ENCODE data around the gene DCC.

Gene DCC

DNA sequence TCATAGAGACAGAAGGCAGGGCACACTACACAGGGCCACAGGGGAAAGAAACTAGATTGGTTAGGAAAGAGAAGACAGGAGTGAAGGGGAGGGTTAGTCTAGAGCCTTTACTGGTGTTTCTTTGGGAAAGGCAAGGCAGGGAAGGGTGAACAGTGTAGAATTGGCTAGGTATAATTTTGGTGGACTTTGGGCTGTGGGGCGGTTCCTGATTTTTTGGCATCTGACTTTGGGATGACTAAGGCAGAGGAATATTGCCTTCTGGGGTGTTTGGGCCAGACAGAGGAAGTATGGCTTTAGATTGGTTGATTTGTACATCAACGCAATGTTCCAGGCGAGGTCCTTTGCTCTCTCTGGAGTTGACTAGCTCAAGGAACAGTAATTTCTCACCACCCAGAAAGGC is 534.8 kb downstream of the DCC start:
- in situ Hi-C loops (cut with HindIII; ENCODE audit: low sequenced_read_pairs), result no loop called here

DNA sequence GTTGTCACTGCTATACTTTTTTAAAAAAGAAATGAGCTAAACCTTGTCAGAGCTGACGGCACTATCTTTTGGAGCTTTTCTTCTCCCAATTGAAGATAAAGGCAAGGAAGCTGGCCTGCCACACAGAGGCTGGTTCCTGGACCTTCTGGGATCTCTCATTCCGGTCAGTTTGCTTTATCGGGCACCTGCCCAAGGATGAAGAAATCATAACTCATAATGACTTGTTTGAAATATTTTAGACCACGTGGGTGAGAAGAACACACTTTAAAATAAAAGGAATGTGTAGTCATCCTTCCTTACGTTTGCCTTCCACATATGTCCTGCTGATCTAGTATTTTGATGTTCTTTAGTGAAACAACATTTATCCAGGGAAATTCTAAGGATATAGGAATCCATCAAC is 535.7 kb downstream of the DCC start:
- in situ Hi-C loops (cut with HindIII; ENCODE audit: low sequenced_read_pairs), result no loop called here

DNA sequence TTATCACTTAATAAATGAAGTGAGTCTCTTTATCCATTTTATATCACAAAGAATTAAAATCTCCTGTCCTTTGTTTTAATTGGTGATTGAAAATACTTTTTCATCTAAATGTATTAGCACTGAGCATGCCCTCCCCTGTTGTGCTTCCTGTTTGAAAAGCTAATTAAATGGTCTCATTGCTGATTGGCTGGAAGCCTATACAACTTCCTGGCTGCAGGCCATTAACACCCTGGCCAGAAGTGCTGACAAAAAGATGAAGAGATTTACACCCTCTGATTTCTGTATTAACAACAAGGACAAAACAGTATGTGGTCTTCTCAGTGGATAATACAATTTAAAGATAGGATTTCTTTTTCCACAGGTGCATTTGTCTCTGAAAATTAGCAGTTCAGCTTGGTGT is 548.0 kb downstream of the DCC start:
- in situ Hi-C loops (cut with HindIII; ENCODE audit: low sequenced_read_pairs), result no loop called here

DNA sequence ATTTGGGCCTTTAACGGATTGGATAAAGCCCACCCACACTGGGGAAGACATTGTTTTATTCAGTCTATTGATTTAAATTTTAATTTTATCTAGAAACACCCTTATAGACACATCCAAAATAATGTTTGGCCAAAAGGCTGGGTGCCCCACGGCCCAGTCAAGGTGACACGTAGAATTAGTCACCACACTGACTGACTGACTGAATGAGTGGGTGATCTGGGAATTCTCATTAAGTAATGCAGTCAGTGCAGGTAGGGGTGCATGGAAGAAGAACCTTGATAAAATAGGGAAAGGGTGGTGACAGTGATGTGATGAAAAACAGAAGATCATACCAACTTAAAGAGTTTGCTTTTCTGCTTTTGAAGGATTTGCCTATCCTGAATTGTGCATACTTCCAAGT is 554.8 kb downstream of the DCC start:
- in situ Hi-C loops (cut with HindIII; ENCODE audit: low sequenced_read_pairs), result no loop called here

DNA sequence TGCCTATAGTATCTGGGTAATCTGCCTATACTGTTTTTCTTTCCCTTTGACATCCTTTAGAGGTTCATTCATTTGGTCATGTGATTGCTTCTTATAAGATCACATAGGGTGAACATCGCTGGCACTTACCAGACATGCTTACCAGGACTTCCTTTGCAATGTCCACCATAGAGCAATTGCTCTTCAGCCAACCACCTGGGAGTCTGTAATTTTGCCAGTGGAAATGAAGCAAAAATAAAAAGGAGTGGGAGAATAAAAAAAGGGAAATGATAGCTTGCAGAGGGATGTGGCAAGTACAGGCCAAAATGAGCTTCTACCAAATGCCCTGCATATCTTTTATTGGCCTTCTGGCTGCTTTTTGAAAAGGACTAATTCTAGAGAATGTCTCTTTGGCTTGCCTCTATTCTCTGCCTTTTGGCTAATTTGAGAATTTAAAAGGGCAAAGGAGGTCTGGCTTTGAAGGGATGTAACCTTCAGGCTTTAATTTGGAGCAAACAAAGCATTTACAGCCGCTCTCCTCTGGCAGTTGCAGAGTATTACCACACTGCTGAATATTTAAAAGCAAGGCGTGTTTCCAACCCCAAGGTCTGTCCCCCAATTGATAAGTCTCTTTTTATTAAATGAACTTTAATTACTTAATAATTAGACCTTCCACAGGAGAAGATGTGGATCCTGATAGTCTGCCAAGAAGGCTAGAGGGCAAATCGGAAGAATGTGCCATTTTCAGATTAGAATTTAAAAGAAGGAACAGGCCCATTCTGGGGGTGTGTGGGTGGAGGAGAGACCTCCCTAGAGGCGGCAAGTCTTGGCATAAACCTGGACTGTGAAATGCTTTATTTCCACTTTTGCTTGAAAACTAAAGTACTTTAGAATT is 557.9 kb downstream of the DCC start:
- in situ Hi-C loops (cut with HindIII; ENCODE audit: low sequenced_read_pairs), result no loop called here

DNA sequence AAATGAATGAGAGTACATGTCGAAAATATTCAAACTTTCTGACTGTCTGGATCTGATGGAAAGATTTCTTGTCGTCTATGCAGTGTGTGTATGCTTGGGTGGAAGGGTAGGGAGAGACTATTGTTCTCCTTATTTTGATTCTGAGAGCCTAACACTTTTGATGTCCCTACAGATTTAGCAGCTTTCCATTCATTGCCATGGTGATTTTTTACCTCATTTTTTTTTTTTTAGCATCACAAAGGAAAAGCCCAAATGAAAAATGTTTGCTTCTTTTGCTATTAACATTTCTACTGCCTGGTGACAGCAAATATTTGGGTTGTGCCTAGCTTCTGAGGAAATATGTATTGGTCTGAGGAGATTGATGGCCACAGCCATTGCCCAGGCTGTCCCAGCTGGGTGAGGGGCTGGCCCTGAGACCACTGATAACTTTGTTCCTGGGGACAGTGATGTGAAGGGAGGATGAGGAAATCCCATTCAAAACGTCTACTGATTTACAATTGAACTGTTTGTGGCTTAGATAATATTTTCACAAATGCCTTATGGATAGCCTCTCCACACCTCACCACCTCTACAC is 558.6 kb downstream of the DCC start:
- in situ Hi-C loops (cut with HindIII; ENCODE audit: low sequenced_read_pairs), result no loop called here

DNA sequence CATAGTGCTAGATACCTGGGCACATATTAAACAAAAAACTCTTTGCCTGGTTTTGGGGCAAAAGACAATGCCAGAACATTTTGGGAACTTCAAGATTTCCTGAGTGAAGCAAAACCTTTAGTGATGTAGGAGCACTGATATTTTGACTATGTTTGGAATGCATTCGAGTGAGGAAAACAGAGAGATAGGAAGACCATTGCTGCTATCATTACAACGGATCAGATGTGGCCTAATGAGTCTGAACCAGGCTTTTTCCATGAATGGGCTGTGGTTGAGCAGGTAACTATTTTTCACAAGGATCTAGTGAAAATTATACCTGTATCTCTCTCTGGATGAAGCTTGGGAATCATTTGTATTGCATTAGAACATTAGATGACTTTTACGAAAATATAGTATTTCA is 562.2 kb downstream of the DCC start:
- in situ Hi-C loops (cut with HindIII; ENCODE audit: low sequenced_read_pairs), result no loop called here

DNA sequence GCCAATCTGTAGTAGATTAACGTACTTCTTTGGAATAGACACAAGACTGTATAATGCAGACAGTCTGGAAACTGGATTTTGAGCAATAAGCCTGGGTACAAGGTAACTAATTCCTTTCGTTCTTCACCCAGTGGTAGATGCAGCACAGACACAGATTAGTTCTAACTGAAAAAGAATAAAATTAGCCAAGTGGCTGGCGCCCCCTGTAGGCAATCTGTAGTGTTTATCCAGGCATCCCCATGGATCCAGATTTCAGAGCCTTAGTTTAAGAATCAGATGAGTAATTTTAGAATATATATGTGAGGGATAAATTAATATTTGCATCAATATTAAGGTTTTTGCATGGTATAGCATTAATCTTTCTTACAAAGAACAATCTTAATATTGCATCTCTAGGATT is 563.9 kb downstream of the DCC start:
- in situ Hi-C loops (cut with HindIII; ENCODE audit: low sequenced_read_pairs), result no loop called here

DNA sequence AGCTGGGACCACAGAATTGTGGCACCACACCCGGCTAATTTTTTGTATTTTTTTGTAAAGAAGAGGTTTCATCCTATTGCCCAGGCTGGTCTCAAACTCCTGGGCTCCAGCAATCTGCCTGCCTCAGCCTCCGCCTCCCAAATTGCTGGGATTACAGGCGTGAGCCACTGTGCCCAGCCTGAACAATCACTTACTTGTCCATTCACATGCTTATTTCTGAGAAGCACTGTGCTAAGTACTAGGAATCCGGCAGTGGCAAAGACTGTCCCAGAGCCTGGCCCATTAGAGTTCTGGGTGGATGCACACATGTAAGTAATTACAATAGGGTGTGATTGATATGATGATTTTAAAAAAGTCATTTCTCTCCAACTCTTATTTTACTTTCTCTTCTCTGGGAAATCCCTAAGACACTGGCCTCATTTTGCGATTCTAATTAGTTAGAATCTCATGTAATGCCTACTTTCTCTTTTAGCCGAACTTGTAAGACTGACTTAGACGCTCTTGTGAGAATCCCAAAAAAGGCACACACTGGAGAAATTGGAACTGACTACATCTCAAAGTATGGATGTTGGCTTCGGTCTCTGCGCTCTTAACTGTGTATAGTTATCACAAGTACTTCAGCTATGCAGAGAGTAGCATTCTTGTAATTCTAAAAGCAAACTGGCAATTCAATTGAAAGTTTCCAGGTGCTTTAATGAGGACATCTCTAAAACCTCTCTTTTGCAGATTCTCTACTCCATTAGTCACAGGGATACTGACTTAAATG is 567.7 kb downstream of the DCC start:
- in situ Hi-C loops (cut with HindIII; ENCODE audit: low sequenced_read_pairs), result no loop called here

DNA sequence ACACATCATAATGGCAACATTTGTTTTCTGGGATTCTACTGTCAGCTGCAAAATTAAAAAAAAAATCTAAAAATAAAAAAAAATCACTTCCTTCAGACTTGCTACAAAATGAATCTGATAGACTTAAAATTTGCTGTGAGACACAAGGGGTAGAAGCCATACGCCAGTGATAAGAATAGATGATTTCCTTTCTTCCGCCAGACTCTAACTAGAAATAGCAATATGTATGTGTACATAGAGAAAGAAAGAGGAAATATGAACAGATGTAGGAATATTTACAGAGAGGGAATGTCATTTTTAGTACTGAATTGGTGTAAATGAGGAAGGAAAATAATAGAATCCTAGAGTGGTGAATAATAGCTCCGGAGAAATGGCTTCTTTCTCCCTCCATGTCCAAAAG is 574.2 kb downstream of the DCC start:
- in situ Hi-C loops (cut with HindIII; ENCODE audit: low sequenced_read_pairs), result no loop called here

DNA sequence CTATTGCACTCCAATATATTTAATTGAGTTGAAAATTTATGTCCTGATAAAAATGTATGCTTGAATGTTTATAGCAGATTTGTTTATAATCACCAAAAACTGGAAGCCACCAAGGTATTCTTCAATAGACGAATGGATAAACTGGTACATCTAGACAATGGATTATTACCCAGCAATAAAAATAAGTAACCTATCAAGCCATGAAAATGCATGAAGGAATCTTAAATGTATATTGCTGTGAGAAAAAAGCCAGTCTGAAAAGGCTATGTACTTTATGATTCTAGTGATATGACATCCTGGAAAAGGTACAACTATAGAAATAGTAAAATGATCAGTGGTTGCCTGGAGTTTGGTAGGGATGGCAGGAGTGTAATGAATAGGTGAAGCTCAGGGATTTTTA is 580.7 kb downstream of the DCC start:
- in situ Hi-C loops (cut with HindIII; ENCODE audit: low sequenced_read_pairs), result no loop called here

DNA sequence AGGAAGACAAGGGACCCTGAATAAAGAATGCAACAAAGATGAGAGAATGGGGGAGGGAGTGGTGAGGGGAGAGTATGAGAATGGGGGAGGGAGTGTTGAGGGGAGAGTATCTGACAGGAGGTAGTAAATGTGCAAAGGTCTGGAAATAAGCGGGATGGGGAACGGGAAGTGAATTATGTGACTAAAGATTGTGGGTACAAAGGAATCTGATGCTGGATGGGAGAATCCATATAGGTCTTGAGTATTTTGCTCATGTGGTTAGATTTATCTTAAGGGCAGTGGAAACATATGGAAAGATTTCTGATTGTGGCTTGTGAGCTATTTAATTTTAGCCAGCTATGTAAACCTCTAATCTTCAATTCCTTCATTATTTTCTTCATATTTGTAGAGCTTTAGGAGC is 593.4 kb downstream of the DCC start:
- in situ Hi-C loops (cut with HindIII; ENCODE audit: low sequenced_read_pairs), result no loop called here

DNA sequence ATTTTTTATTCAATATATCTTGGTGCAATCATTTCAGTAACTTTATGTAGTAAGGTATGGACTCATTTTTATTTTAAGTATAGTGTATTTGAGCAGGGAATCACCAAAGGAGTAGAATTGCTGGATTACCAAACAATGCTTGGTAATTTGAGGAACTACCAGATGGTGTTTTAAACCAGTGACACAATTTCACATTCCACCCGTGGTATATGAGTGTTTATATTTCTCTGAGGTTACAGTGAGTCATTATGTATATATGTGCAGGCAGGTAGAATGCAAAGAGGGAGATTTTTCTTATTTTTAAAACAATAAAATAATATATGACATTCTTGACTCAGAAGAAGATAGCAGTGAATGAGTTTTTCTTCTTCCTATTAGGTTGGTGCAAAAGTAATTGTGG is 596.9 kb downstream of the DCC start:
- in situ Hi-C loops (cut with HindIII; ENCODE audit: low sequenced_read_pairs), result no loop called here

DNA sequence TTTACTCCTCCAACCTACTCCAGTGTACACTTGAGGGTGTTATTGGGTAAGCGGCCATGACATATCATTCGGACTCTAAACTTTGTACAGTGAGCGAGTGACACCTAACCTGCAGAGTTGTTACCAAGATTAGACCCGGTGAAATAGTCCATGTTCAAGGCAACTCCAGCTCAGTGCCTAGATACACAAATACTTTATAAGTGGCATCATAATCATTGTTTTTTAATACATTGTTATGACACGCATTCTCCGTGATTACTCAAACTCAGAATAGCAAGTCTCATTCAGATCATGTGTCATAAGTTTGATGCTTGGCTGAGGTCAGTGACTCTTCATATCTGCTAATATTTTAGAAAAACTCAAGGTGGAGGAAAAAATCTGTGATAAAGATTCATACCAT is 597.8 kb downstream of the DCC start:
- in situ Hi-C loops (cut with HindIII; ENCODE audit: low sequenced_read_pairs), result no loop called here

DNA sequence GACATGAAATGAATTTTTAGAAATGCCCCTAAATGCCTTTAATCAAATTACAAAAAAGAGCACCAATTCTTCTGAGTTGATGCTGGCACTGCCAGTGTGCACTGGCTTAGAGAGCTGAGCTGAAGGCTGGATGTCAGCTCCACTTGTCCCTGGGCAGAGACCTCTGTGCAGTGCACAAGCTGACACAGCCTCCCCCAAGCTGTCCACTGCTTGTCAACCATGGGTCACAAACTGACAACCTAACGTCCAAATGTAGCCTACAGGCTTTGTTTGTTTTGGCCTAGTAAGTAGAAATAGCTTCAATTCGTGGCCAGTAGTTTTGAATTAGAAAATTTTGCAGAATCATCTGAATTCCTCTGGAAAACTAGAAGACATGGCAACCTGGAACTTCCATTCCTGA is 605.6 kb downstream of the DCC start:
- in situ Hi-C loops (cut with HindIII; ENCODE audit: low sequenced_read_pairs), result no loop called here

DNA sequence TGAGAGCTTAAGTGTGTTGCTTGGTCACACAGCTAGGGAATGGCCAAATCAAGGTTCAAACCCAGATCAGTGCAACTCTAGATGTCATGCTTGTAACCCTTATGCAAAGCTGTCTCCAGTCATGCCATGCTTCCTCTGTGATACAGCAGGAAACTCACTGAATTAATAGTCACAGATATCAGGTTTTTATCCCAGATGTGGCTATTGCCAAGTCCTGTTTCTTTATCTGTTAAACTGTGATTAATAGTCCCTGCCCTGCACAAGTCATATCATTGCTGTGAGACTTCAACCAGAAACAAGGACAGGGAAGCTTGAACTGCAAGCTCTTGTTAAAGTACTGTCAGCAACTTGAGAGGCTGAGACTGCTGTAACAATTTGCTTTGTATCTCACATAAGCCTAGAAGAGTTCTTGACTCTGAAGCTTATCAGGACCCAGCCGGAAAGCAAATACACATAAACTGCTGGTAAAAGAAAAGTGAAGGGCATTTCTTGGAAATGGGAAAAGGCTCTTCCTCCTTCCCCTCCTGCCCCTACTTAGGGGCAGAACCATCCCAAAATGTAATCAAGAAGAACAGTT is 609.0 kb downstream of the DCC start:
- in situ Hi-C loops (cut with HindIII; ENCODE audit: low sequenced_read_pairs), result no loop called here

DNA sequence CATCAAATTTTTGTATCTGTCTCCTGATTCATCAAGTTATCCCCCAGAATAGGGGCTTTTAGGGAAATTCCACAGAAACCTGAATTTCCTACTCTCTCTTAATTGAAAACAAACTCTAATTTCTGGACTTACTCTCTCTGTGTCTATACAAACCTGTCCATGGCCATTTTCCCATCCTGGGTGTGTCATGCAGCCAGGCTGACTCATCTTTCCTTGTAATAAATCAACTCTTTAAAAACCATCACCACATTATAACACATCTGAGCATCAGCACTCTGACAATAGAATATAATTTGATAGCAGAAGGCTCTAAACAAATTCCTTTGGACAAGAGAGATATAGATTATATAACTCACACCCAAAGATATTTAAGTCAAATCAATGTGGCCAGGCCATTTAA is 610.2 kb downstream of the DCC start:
- in situ Hi-C loops (cut with HindIII; ENCODE audit: low sequenced_read_pairs), result no loop called here

DNA sequence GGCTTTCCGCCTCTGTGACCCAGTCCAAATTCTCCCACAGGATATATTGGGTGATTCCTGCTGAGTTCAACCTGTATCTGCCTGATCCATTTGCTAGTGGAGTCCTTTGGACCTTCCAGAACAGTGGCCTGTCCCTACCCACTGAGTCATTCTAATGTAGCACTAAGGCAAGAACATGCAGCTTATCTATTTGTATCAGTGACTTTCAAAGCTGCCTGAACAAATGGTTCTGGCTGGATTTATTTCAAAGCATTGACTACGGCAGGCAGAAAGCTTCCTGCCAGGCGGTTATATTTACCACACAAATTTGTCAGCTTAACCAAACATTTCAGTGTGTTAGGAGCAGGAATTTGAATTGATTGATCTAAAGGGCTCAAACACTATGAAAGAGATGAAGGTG is 613.4 kb downstream of the DCC start:
- in situ Hi-C loops (cut with HindIII; ENCODE audit: low sequenced_read_pairs), result no loop called here

DNA sequence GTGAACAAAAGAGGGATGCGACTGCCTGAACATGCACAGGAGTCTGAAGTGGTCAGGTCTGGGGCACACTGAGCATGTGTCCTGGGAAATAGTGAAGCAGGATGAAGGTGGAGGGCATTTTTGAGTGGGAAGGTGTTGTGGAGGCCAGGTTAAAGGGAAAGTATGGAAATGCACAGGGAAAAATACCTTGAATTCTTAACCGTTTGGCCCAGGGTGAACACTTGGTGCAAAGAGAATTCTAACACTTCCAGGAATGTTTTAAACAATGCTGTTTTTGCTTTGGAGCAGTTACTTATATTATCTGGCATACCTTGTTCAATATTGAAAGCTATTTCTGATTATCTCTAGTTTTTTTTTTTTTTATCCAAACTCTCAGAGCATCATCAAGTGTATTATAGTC is 623.5 kb downstream of the DCC start:
- in situ Hi-C loops (cut with HindIII; ENCODE audit: low sequenced_read_pairs), result no loop called here

DNA sequence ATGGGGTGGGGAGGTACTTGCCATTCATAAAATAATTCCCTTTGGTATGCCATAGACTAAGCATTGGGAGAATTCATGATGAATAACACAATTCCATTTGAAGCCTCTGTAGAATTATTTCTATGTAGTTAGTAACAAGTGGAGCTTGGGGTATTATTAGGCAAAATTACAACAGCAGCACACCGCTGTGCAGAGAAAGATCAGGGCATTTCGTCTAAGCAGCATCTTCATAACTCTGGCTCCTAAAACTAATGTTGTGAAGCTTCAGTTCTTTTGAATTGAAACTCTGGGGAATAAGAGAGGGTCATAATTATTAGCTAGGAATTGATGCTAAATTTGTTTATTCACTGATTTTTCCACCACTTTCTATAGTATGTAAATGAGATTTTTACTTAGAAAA is 630.7 kb downstream of the DCC start:
- in situ Hi-C loops (cut with HindIII; ENCODE audit: low sequenced_read_pairs), result no loop called here

DNA sequence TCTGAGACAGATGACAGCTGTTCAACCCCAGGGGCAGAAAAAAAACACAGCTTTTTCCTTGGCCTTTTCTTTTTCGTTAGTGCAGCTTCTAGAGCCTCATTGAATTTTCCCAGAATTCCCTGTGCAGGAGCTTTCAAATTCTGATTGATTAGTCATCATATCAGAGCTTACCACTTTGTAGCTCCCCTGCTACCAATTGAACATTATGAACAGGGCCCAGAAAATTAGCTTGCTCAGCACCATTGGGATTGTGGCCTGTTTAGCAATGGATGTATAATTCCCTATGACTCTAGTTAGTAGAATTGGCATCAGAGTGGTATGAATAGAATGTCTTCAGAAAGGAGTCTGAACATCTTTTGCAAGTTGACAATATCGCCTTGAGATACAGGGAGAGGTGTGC is 631.1 kb downstream of the DCC start:
- in situ Hi-C loops (cut with HindIII; ENCODE audit: low sequenced_read_pairs), result no loop called here

DNA sequence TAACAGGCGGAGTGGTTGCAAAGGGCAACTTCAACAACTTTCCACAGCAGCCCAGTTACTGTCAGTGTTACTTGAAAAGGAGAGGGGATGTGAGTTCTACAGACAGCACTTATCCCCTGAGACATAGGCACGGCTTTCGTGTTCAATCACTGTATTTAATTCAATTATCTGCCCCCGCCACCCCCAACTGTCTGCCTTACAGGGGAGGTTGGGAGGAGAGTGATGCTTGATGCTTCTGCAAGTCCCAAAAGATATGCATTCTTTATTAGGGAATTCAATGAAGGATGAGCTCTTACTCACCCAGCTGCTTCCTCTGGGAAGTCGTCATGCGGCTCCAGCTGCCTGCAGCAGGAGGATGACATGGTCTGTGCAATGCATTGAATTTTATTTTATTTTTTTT is 639.9 kb downstream of the DCC start:
- in situ Hi-C loops (cut with HindIII; ENCODE audit: low sequenced_read_pairs), result no loop called here

Measured in endothelial cell of hepatic sinusoid (primary cell).